Mucosa of rectum (tissue), 2 donors: ENCODE results near the gene DGKI.

Source experiments
- H3K27ac ChIP-seq, 2 donors: one replicate each; pipeline ENCODE4 v1.7.0; 2013; ENCODE audit warnings: inconsistent platforms in 2 of 2, low read depth in 2 of 2, low read length in 2 of 2
- H3K27me3 ChIP-seq, 2 donors: one replicate each; pipeline ENCODE4 v1.7.0; 2013; ENCODE audit warnings: low read length in 2 of 2; ENCODE audit not compliant: control insufficient read depth in 2 of 2, insufficient read depth in 2 of 2
- H3K36me3 ChIP-seq, 2 donors: one replicate each; pipeline ENCODE4 v1.7.0; 2013; ENCODE audit warnings: low read length in 2 of 2; ENCODE audit not compliant: control insufficient read depth in 2 of 2, insufficient read depth in 2 of 2
- H3K4me1 ChIP-seq, 2 donors: one replicate each; pipeline ENCODE4 v1.7.0; 2013; ENCODE audit warnings: low read length in 2 of 2, mild to moderate bottlenecking in 1 of 2; ENCODE audit not compliant: control insufficient read depth in 2 of 2, insufficient read depth in 2 of 2
- H3K4me3 ChIP-seq, 2 donors: one replicate each; pipeline ENCODE4 v1.7.0; 2013; ENCODE audit warnings: low read length in 2 of 2
- H3K9ac ChIP-seq, 2 donors: one replicate each; pipeline ENCODE4 v1.7.0; 2013; ENCODE audit warnings: low read length in 2 of 2, low read depth in 1 of 2, mild to moderate bottlenecking in 1 of 2
- H3K9me3 ChIP-seq, 2 donors: one replicate each; pipeline ENCODE4 v1.7.0; 2013; ENCODE audit warnings: low read length in 2 of 2; ENCODE audit not compliant: control insufficient read depth in 2 of 2
- donor health status: healthy.
- donor health status: Normal muscosa, but diverticular disease.

The DGKI gene

DNA sequence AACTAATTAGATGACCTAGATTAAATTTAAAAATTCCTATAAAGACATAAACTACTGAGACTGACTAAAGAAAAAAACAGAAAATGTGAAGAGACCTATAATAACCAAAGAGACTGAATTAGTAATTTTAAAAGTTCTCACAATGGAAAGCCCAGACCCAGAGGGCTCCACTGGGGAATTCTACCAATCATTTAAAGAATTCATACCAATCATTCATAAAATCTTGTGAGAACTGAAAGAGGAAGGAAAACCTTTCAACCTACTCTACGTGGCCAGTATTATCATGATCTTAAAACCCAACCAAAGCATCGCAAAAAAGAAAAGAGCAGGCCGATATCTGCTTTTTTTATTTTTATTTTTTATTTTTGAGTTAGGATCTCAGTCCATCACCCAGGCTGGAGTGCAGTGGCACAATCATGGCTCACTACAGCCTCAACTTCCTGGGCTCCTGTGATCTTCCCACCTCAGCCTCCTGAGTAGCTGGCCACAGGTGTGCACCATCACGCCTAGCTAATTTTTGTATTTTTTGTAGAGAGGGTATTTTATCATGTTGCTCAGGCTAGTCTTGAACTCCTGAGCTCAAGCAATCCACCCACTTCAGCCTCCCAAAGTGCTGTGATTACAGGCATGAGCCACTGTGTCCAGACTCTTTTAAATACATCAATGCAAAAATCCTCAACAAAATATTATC is 48.6 kb downstream of the DGKI start:
- Histone ChIP-seq H3K9me3 (no peaks in the 10 kb centered on the region), H3K4me3 (no peak overlapping the region), H3K36me3 (no peaks in the 10 kb centered on the region), H3K4me1 (no peaks in the 10 kb centered on the region), H3K9ac (no peak overlapping the region), H3K27me3 (no peaks in the 10 kb centered on the region), H3K27ac (no peak overlapping the region)

DNA sequence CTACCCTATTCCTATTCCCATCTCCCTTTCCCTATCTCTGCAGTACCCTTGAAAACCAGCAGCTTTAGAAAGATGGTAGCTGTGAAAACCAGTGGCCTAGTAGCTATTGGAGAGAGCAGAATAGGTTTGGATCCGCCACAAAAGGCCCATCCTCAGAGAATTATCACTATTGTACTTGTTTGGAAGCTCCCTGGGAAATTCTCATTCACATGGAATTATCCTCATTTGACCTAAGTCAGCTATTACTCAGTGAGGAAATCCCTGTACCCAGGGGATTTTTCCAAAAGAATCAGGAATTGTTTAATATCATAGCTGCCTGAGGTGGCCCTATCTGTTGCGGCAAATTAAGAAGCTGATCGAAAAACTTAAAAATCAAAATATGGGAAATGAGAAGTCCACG is 51.6 kb downstream of the DGKI start:
- Histone ChIP-seq H3K4me1 (no peaks in the 10 kb centered on the region), H3K4me3 (no peak overlapping the region), H3K9me3 (no peaks in the 10 kb centered on the region), H3K27me3 (no peaks in the 10 kb centered on the region), H3K27ac (no peak overlapping the region), H3K36me3 (no peaks in the 10 kb centered on the region), H3K9ac (no peak overlapping the region)

DNA sequence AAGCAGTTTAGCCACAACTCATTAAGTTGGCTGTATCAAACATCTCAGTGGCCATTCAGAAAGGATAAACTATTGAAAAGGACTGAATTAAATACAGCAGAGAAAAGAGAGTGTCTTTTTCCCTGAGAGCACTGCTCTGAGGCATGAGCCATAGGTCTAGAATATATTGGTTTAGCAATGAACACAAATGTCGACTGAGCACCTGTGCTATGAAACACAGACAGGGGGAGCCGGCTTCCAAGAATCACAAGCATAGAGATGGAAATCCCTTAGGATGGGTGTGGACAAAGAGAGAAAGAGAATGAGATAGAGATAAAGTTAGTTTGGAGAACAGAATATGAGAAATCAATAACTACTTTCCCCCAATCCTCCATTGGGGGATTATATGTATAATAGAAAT is 54.8 kb downstream of the DGKI start:
- Histone ChIP-seq H3K27ac (no peak overlapping the region), H3K36me3 (no peaks in the 10 kb centered on the region), H3K27me3 (no peaks in the 10 kb centered on the region), H3K4me1 (no peaks in the 10 kb centered on the region), H3K9me3 (no peaks in the 10 kb centered on the region), H3K9ac (no peak overlapping the region), H3K4me3 (no peak overlapping the region)

DNA sequence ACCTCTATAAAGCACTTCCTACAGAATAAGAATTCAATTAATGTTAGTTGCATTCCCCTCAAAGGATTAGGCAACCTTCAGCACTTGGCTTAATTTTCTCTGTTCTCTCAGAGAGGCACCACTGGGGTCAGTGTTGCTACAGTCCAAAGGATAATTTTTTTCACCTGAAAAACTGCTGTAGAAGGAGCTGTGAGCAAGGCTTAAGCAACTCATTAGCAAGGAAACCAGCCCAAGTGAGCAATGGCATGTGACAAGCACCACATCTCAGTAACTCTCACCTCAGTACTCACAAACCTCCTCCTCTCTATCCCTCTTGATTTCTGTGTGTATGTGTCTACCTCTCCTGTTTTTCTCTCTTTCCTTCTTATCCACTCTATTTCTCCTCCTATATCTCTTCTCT is 55.9 kb downstream of the DGKI start:
- no peak overlapping the region for H3K27ac ChIP-seq
- H3K36me3 ChIP-seq = no peaks in the 10 kb centered on the region
- H3K4me3 ChIP-seq = no peak overlapping the region
- no peaks in the 10 kb centered on the region for H3K4me1 ChIP-seq
- no peak overlapping the region for H3K9ac ChIP-seq
- no peaks in the 10 kb centered on the region for H3K27me3 ChIP-seq
- no peaks in the 10 kb centered on the region for H3K9me3 ChIP-seq

DNA sequence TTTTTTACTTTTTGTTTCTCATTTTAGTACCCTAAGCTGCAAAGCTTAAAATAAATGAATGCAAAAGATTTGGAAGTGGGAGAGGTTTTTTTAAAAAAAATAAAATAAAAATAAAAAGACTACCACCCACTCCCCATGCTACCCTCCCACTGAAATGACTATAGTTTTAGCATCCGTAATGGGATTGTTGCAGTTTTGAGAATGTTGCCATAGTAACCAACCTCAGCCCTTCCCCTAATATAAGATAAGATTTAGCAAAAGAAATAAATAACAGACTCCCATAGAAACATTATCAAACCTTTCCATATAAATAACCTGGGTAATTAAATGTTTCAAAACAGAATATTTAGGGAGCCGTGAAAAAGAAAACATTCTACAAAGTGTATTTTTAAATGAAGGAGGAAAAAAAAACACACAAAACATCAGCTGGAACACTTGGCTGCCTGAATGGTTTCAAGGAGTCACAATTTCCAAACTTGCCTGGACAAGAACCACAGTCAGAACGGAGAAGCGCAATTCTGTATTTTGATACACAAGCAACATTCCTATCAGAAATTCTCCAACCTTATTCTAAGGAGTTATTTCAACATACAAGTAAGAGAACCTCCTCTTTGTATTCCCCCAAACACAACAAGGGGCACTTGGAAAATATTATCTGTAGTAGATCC is 57.4 kb downstream of the DGKI start:
- H3K36me3 ChIP-seq = no peaks in the 10 kb centered on the region
- H3K9ac ChIP-seq = no peak overlapping the region
- no peak overlapping the region for H3K27ac ChIP-seq
- no peak overlapping the region for H3K4me3 ChIP-seq
- no peaks in the 10 kb centered on the region for H3K4me1 ChIP-seq
- no peaks in the 10 kb centered on the region for H3K27me3 ChIP-seq
- H3K9me3 ChIP-seq = no peaks in the 10 kb centered on the region

DNA sequence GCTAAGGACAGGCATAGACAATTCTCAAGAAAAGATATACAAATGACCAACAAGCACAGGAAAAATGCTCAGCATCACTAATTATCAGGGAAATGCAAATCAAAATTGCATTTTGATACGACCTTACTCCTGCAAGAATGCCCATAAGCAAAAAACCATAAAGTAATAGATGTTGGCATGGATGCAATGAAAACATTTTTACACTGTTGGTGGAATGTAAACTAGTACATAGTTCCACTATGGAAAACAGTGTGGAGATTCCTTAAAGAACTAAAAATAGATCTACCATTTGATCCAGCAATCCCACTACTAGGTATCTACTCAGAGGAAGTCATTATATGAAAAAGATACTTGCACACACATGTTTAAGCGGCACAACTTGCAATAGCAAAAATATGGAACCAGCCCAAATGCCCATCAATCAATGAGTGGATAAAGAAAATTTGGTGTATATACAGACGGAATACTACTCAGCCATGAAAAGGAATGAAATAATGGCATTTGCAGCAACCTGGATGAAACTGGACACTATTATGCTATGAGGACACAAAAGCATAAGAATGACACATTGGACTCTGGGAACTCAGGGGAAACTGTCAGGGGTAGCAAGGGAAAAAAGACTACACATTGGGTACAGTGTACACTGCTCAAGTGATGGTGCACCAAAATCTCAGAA is 59.3 kb downstream of the DGKI start:
- H3K9me3 ChIP-seq = no peaks in the 10 kb centered on the region
- H3K4me3 ChIP-seq = no peak overlapping the region
- H3K4me1 ChIP-seq = no peaks in the 10 kb centered on the region
- no peaks in the 10 kb centered on the region for H3K36me3 ChIP-seq
- H3K27ac ChIP-seq = no peak overlapping the region
- no peak overlapping the region for H3K9ac ChIP-seq
- no peaks in the 10 kb centered on the region for H3K27me3 ChIP-seq

DNA sequence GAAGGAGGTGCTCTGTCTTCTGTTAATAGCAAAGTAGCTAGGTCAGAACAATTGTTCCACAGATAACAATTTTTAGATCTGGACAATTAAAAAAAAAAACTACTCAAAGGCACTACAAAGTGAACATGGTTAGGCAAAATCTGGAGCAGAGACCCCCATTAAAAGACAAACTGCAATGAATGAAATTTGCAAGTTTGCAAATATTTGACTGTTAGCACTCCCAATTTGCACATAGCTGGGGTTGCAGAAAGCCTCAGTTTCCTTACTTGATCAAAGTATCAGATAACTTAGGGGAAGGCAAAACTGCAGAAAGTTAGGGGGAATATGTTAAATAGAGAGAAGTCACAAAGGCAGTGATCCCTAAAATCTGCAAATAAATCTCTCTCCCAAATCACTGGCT is 68.3 kb downstream of the DGKI start:
- Histone ChIP-seq H3K27ac (no peak overlapping the region), H3K27me3 (no peaks in the 10 kb centered on the region), H3K36me3 (no peaks in the 10 kb centered on the region), H3K4me3 (no peak overlapping the region), H3K9me3 (no peaks in the 10 kb centered on the region), H3K9ac (no peak overlapping the region), H3K4me1 (no peaks in the 10 kb centered on the region)

DNA sequence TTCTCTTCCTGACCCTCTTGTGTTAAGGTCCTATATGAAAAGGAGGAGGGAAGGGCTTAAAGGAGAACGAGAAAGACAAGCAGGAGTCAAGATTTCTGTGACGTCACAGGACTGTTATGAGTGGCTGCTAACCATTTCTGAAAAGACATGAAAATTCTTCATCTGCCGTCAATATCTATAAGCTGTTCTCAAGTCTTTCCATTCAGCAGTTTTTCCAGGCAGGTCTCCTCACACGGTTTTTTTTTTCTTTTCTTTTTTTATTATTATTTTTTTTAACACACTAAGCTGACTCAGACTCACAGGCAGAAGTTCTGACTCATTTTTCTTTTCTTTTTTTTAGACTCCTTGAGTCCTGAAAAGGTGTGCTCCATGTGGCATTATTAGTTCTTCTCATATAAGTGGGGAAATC is 72.0 kb downstream of the DGKI start:
- H3K36me3 ChIP-seq = no peaks in the 10 kb centered on the region
- no peak overlapping the region for H3K27ac ChIP-seq
- H3K9me3 ChIP-seq = no peaks in the 10 kb centered on the region
- no peak overlapping the region for H3K9ac ChIP-seq
- H3K27me3 ChIP-seq = no peaks in the 10 kb centered on the region
- H3K4me3 ChIP-seq = no peak overlapping the region
- H3K4me1 ChIP-seq = no peaks in the 10 kb centered on the region

DNA sequence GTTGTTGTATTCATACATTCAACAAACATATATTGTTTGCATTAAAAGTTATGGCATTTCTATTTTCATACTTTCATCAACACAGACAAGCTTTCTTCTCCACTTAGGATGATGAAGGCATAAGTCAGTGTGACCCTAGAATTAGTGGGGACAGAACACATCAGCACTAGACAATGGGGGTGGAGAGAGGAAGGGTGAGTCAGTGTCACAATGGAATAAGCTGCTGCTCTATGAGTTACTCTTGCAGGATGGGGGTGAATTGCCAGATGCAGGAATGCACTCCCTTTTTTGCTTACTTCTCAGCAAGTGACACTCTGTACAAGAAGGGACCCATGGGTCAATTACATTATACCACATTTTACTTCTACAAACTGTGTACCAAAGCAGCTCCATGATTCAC is 74.0 kb downstream of the DGKI start:
- Histone ChIP-seq H3K27me3 (no peaks in the 10 kb centered on the region), H3K27ac (no peak overlapping the region), H3K36me3 (no peaks in the 10 kb centered on the region)

DNA sequence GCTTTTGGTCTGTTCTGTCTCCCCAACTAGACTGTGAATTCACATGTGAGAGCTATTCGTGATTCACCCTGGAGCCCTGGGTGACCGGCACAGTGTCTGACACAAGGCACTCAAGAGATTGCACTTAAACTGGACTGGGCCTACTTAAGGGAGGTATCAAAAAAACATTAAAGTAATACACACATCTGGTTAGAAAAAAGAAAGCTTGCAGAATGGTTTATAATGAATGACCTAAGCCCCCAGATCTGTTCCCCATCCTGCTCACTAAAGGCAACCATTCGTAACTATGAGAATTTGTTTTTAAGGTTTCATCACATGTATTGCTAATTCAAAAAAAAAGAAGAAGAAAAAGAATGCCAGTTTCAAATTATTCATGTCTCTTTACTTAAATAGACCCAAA is 74.5 kb downstream of the DGKI start:
- Histone ChIP-seq H3K36me3 (no peaks in the 10 kb centered on the region), H3K27me3 (no peaks in the 10 kb centered on the region), H3K9me3 (no peaks in the 10 kb centered on the region), H3K27ac (no peak overlapping the region), H3K9ac (no peak overlapping the region), H3K4me3 (no peak overlapping the region), H3K4me1 (no peaks in the 10 kb centered on the region)

More for the DNA sequence above, 74.0 kb downstream of the DGKI start:
- H3K4me1 ChIP-seq = no peaks in the 10 kb centered on the region
- no peak overlapping the region for H3K9ac ChIP-seq
- H3K4me3 ChIP-seq = no peak overlapping the region
- no peaks in the 10 kb centered on the region for H3K9me3 ChIP-seq
